ENCODE data around the gene ELSPBP1.
"Not testable (repeated sequence)": the region's sequence is repeated elsewhere in the genome, so short reads cannot be mapped to it uniquely, and the experiment has no call there.

ELSPBP1 gene

DNA sequence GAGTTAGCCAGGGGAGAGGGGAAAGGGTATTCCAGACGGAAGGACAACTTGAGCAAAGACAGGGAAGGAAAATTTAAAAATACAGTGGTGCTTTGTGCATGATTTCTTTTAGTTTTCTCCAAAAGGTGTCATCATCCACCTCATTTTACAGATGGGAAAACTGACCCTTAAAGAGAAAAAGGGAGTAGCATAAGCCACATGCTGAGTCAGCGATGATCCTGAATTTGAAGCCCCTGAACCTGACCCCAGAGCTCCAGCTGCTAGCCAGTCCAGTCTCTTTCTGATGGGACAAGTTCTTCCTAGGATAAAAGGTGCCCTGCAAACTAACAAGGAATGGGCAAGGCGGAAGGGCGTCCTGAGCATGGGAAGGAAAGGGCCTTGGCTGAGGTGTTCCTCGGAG, 39.2 kb downstream of the ELSPBP1 start:
- DNase-seq: no peak
- in situ Hi-C loops (cut with MboI; ENCODE audit: low pct_unique_long_range_greater_than_20kb, low sequenced_read_pairs): no loop called here

DNA sequence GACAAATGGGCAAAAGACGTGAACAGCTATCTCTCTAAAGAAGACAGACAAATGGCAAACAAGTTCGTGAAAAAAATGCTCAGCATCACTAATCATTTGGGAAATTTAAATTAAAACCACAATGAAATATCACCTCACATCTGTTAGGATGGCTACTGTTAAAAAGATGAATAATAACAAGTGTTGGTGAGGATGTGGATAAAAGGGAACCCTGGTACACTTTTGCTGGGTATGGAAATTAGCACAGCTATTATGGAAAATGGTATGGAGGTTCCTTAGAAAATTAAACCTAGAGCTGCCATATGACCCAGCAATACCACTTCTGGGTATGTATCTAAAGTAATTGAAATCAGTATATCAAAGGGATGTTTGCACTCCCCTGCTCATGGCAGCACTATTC, 42.3 kb downstream of the ELSPBP1 start:
- in situ Hi-C loops (cut with MboI; ENCODE audit: low pct_unique_long_range_greater_than_20kb, low sequenced_read_pairs): no loop called here
- no peak for DNase-seq

DNA sequence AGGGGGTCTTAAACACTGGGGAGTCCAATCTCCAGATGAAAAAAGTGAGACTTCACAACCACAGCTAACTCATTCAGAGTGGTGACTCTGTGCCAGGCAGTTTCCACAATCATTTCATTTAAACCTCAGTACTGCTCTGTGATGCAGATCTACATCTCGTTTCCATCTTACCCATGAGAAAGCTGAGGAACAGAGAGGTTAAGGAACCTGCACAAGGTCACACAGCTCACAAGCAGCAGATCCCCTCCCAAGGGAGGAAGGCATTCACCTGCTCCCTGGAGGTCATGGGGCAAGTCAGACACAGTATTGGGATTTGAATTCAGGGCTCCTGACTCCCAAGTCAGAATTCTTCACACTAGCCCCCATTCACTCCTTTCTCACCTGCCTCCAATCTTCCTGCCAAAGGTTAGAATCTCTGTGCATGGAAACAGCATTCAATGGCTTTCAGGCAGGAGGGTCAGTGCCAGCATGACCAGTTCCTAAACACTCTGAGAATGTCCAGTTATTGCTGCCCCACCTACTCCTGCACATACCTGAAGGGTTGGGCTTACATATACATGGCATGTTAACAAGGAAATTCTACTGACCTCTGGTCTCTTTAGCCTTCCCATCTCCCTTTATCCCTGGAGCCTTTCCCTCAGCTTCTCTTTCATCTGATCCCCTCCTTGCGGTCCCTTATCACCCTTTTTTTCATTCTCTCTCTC, 47.6 kb downstream of the ELSPBP1 start:
- no peak for DNase-seq
- in situ Hi-C loops (cut with MboI; ENCODE audit: low pct_unique_long_range_greater_than_20kb, low sequenced_read_pairs): no loop called here

DNA sequence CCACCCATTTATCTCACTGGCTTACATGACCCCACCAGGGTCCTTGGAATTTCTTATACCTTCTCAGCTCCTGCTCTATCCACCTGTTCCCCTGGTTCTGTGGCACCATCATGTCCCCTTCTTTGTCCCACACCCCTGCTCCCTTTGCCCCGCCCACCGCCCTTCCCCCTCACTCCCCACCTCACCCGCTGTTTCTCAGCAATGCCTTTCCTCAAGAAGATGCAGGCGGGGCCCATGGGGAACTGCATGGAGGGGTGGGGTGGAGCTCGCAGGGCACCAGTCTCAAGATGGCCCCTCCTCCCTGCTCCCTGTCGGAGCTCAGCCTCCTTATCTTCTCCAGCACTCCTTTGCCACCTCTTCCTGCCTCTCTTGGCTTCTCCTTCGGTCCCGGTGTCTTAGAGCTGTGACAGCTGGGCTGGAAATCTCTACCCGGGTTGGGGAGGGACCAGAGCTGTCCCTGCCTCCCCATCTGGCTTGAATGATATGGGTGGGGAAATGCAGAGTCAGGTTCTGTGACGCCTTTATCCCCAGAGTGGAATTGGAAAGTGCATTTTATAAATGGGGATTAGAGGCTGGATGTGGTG, 49.3 kb downstream of the ELSPBP1 start, which contains the start of gene CABP5:
Gene CABP5 (minus strand): TSS at position 405 of the 584 bp plus-strand sequence. CDS start 157 bp downstream, at position 248.
- DNase-seq: no peak
- in situ Hi-C loops (cut with MboI; ENCODE audit: low pct_unique_long_range_greater_than_20kb, low sequenced_read_pairs): no loop called here

DNA sequence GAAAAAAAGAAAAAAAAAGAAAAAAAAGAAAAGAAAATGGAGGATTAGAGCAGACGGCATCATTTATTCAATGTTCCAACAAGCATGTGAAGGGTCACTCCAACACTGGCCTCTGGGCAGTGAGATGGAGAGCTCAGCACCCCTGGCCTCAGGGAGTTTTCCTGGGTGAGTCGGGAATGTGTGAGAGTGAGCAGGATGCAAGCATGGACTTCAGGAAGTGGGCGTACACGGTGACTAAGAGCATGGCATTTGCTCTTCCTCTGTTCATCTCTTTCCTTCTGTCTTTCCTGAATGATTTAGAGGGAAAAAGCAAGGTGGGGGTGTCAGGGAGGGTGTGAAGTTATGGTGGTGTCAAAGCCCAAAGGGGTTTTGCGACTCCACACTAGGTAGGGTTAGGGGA, 50.1 kb downstream of the ELSPBP1 start:
- in situ Hi-C loops (cut with MboI; ENCODE audit: low pct_unique_long_range_greater_than_20kb, low sequenced_read_pairs): no loop called here
- DNase-seq: no peak

DNA sequence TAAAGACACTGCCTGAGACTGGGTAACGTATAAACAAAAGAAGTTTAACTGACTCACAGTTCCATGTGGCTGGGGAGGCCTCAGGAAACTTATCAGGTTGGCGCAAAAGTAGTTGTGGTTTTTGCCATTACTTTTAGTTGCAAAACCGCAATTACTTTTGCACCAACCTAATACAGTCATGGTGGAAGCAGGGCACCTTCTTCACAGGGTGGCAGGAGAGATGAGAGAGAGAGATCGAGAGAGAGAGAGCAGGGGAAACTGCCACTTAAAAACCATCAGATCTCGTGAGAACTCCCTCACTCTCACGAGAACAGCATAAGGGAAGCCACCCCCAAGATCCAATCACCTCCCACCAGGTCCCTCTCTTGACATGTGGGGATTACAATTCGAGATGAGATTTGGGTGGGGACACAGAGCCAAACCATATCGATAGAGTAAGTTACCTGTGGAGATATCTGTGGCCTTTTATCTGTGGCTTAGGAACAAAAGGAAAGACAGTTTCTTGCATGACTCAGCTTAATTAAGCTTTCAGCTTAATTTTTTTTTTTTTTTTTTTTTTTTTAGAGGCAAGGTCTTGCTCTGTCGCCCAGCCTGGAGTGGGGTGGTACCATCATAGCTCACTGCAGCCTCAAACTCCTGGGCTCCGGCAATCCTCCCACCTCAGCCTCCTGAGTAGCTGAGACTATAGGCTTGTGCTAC, 57.1 kb downstream of the ELSPBP1 start:
- in situ Hi-C loops (cut with MboI; ENCODE audit: low pct_unique_long_range_greater_than_20kb, low sequenced_read_pairs): no loop called here
- DNase-seq: peak; percentile 58

DNA sequence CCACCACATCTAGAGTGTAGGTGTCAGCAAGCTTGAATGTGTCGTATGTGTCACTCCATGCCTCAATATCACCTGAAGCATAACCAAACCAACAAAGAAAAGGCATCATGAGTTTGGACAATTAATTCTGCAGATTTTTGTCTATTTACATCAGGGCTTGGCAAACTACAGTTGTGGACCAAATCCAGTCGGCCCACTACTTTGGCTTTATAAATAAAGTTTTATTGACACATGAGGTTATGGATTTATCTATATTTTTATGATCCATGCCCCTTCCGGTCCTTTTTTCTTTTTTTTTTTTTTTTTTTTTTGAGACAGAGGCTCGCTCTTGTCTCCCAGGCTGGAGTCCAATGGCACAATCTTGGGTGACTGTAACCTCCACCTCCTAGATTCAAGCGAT, 58.6 kb downstream of the ELSPBP1 start:
- in situ Hi-C loops (cut with MboI; ENCODE audit: low pct_unique_long_range_greater_than_20kb, low sequenced_read_pairs): no loop called here
- DNase-seq: no peak

DNA sequence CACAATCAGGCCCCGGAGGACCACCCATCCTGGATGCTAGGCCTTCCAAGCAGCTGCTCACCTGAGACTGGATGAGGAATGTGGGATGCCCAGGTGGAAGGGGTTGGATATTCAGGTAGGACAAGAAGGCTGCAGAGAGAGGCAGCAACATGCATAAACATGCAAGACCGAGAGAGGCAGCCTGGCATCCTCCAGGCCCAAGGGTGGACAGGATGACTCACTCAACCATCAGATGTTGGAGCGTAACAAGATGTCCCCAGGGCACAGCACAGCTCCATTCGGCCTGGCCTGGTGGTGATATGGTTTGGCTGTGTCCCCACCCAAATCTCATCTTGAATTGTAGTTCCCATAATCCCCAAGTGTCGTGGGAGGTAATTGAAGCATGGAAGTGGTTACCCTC, 59.4 kb downstream of the ELSPBP1 start:
- in situ Hi-C loops (cut with MboI; ENCODE audit: low pct_unique_long_range_greater_than_20kb, low sequenced_read_pairs): no loop called here
- no peak for DNase-seq

DNA sequence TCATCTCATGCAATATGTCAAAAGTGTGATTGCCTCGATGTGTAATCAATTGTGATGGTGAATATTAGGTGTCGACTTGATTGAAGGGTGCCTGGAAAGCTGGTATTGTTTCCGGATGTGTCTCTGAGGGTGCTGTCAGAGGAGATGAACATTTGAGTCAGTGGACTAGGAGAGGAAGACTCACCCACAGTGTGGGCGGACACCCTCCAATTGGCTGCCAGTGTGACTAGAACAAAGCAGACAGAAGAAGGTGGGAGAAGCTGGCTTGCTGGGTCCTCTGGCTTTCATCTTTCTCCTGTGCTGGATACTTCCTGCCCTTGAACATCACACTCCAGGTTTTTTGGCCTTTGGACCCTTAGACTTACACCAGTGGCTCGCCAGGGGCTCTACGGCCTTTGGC, 64.9 kb downstream of the ELSPBP1 start:
- no peak for DNase-seq
- in situ Hi-C loops (cut with MboI; ENCODE audit: low pct_unique_long_range_greater_than_20kb, low sequenced_read_pairs): no loop called here

DNA sequence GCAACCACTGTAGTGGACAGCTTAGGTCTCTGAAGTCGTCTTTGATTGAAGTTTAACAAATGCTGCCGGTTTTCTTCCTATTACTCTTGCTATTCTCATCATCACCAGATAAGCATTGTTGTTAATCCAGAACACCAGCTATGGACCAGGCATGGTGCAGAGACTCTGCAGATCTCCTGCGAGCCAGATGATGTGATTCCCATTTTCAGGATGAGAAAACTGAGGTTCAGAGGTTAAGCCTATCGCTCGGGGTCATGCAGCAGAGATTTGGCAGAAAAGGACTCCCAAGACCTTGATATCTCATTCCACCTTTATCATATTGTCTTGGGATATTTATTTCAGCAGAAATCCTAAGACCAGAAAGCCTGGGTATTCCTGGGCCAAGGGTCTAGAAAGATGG, 65.9 kb downstream of the ELSPBP1 start:
- DNase-seq: no peak
- in situ Hi-C loops (cut with MboI; ENCODE audit: low pct_unique_long_range_greater_than_20kb, low sequenced_read_pairs): no loop called here

DNA sequence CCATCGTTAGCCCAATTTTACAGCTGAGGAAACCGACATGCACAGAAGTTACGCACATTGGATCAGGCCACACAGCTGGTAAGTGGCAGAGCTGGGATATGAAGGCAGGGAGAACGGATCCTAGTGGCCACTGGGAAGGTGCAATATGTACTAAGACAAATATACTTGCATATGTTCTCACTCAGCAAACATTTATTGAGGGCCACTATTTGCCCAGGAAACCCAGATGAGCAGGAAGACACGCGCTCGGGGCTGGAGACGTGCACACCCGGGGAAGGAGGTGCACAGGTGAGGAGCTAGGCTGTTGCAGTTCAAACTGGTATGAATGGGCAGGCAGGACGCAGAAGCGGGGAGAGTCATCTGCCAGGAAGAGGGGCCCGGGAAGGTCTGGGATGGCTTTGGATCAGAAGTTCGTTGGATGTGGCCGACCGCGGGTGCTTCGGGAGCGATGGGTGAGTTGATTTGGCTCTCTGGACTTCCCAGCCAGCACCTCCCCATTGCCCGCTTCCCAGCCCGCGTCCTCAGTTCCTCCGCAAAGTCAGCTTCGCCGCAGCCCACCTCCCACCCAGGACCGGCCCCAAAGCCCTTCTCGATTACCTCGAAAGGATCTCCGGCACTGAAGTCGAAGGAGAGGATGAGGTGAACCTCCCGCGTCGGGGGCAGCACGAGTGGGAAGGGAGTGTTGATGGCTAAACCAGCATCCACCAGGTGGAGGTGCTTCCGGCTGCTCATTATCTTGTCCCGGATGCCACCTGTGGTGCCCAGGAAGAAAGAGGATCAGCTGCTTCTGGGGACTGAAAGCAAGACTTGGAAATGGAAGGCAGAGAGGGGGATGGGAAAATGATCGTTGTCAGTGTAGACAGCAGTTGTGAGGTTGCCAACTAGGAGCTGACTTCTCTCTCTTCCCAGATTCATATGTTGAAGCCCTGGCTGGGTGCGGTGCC, 67.2 kb downstream of the ELSPBP1 start:
- no peak for DNase-seq
- in situ Hi-C loops (cut with MboI; ENCODE audit: low pct_unique_long_range_greater_than_20kb, low sequenced_read_pairs): no loop called here

DNA sequence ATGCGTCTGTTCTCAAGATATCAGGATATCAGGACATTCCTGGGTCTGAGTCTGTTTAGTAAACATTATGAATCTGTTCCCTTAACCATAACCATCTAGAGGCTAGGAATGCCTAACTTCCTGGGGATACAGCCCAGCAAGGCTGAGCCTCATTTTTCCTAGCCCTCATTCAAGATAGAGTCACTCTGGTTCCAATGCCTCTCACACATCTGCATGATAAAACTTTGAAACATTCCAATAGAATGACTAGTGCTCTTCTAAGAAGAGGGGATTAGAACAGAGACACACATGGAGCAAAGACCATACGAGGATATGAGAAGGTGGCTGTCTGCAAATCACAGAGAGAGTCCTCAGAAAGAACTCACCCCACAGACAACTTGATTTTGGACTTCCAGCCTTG, 70.1 kb downstream of the ELSPBP1 start:
- in situ Hi-C loops (cut with MboI; ENCODE audit: low pct_unique_long_range_greater_than_20kb, low sequenced_read_pairs): no loop called here

DNA sequence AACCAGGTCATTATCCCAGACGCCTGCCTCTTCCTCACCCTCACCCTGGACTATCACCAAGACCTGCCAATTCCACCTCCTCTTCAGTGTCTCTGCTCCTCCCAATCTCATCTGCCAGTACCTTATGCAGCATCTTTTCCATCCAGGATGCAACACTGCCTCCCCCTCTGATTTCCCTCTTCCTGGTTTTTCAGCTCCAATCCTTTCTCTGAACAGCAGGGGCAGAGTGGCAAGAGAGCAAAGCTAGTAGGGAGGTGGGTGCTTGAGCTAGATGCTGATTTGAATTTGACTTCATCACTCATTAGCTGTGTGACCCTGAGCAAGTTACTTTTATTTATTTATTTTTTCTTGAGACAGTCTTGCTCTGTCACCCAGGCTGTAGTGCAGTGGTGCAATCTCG, 75.0 kb downstream of the ELSPBP1 start:
- in situ Hi-C loops (cut with MboI; ENCODE audit: low pct_unique_long_range_greater_than_20kb, low sequenced_read_pairs): no loop called here
- no peak for DNase-seq

More for the DNA sequence above, 70.1 kb downstream of the ELSPBP1 start:
- no peak for DNase-seq

DNA sequence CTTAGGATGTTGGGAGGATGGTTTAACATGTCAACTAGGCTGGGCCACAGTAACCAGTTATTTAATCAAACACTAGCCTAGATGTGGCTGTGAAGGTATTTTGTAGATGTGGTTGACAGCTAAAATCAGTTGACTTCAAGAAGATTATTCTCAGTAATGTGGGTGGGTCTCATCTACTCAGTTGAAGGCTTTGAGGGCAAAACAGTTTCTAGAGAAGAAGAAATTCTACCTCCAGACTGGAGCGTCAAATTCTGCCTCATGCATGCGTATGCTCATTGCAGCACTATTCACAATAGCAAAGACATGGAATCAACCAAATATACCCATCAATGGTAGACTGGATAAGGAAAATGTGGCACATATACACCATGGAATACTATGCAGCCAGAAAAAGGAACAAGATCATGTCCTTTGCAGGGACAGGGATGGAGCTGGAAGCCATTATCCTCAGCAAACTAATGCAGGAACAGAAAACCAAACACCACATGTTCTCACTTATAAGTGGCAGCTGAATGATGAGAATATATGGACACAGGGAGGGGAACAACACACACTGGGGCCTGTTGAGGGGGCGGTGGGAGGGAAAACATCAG, 75.8 kb downstream of the ELSPBP1 start:
- in situ Hi-C loops (cut with MboI; ENCODE audit: low pct_unique_long_range_greater_than_20kb, low sequenced_read_pairs); DNase-seq: not testable (repeated sequence)

Data from KBM-7 (cell line).